Activated naive CD4-positive, alpha-beta T cell treated with anti-CD3 and anti-CD28 coated beads, Interleukin-2, amount 50 U/mL, for 24 hours (primary cell): ENCODE results near the gene SMC6.

Source experiments
- H3K27ac Mint-ChIP-seq: one replicate; pipeline ENCODE4 v1.8.0; 2021; ENCODE audit warnings: mild to moderate bottlenecking, mixed read lengths
- H3K27me3 Mint-ChIP-seq: one replicate; pipeline ENCODE4 v1.8.0; 2021; ENCODE audit warnings: mixed read lengths
- H3K36me3 Mint-ChIP-seq: one replicate; pipeline ENCODE4 v1.8.0; 2021; ENCODE audit warnings: mixed read lengths
- H3K4me1 Mint-ChIP-seq: one replicate; pipeline ENCODE4 v1.8.0; 2021; ENCODE audit warnings: mixed read lengths
- H3K4me3 Mint-ChIP-seq: one replicate; pipeline ENCODE4 v1.8.0; 2021; ENCODE audit warnings: mild to moderate bottlenecking, mixed read lengths
- H3K9me3 Mint-ChIP-seq: one replicate; pipeline ENCODE4 v1.8.0; 2021; ENCODE audit warnings: mixed read lengths

Gene SMC6

GRCh38 chr2:17628349-17629261 lies 125.0 kb downstream of the SMC6 start:
- no peaks in the 10 kb centered on the region for H3K9me3 Mint-ChIP-seq
- no peak overlapping the region for H3K4me3 Mint-ChIP-seq
- H3K27me3 Mint-ChIP-seq: no peaks in the 10 kb centered on the region
- H3K27ac Mint-ChIP-seq: no peak overlapping the region
- no peaks in the 10 kb centered on the region for H3K4me1 Mint-ChIP-seq
- H3K36me3 Mint-ChIP-seq: no peaks in the 10 kb centered on the region

DNA sequence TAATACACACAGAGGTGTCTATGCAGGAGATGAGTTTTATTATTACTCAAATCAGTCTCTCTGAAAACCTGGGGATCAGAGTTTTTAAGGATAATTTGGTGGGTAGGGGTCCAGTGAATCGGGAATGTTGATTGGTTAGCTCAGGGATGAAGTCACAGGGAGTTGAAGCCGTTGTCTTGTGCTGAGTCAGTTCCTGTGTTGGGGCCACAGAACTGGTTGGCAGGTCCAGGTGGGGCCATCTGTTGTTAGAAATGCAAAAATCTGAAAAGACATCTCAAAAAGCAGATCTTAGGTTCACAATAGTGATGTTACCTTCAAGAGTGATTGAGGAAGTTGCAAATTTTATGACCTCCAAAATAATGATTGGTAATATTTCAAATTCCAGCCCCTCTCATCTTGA lies 126.2 kb downstream of the SMC6 start:
- no peak overlapping the region for H3K4me3 Mint-ChIP-seq
- no peaks in the 10 kb centered on the region for H3K27me3 Mint-ChIP-seq
- no peaks in the 10 kb centered on the region for H3K36me3 Mint-ChIP-seq
- no peaks in the 10 kb centered on the region for H3K9me3 Mint-ChIP-seq
- H3K4me1 Mint-ChIP-seq: no peaks in the 10 kb centered on the region
- H3K27ac Mint-ChIP-seq: no peak overlapping the region

GRCh38 chr2:17626986-17627385 lies 126.6 kb downstream of the SMC6 start:
- Mint-ChIP-seq H3K36me3 (no peaks in the 10 kb centered on the region), H3K9me3 (no peaks in the 10 kb centered on the region), H3K4me3 (no peak overlapping the region), H3K27ac (no peak overlapping the region), H3K4me1 (no peaks in the 10 kb centered on the region), H3K27me3 (no peaks in the 10 kb centered on the region)

- Mint-ChIP-seq H3K4me1 (no peaks in the 10 kb centered on the region), H3K36me3 (no peaks in the 10 kb centered on the region), H3K4me3 (no peak overlapping the region), H3K9me3 (no peaks in the 10 kb centered on the region), H3K27me3 (peaks cover 7% of the 10 kb centered on the region), H3K27ac (no peak overlapping the region)
Observed at GRCh38 chr2:17625446-17625845, 128.2 kb downstream of the SMC6 start.

DNA sequence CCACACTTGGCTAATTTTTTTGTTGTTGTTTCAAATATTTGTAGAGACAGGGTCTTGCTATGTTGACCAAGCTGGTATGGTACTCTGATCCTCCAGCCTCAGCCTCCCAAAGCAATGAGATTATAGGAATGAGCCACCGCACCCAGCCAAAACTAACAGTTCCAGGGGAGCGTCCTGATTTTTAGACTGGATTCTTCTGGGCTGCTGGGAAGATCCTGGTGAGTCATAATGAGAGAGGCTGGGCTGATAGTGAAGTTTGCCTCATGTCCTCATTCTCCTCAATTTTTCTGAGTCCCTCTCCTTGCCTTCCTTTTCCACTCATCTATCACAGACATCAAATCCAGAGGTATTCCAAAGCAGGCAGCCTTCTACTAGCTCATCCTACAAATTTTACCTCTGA lies 131.8 kb downstream of the SMC6 start:
- no peaks in the 10 kb centered on the region for H3K4me1 Mint-ChIP-seq
- no peaks in the 10 kb centered on the region for H3K9me3 Mint-ChIP-seq
- H3K36me3 Mint-ChIP-seq: no peaks in the 10 kb centered on the region
- peaks cover 7% of the 10 kb centered on the region for H3K27me3 Mint-ChIP-seq
- no peak overlapping the region for H3K27ac Mint-ChIP-seq
- H3K4me3 Mint-ChIP-seq: no peak overlapping the region

GRCh38 chr2:17620841-17621240 lies 132.8 kb downstream of the SMC6 start:
- Mint-ChIP-seq H3K4me3 (no peak overlapping the region), H3K36me3 (no peaks in the 10 kb centered on the region), H3K4me1 (no peaks in the 10 kb centered on the region), H3K27ac (no peak overlapping the region), H3K27me3 (peaks cover 7% of the 10 kb centered on the region), H3K9me3 (no peaks in the 10 kb centered on the region)

DNA sequence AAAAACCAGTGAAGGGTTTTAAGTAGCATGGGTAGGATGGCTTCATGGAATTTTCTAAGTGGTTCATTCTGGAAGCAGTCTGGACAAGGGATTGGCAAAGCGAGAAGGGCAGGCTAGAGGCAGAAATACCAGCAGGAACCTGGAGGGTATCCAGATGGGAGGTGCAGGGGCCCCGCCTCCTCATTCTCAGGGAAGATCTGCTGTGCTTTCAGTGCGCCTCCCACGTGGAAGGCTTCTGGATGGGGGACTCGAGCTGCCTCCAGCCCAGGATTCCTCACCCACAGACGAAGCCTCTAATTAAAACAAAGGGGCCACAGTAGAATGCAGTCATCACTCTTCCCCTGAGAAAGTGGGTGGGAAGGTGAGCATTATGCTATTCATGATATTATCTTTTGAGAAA lies 133.3 kb downstream of the SMC6 start:
- no peaks in the 10 kb centered on the region for H3K9me3 Mint-ChIP-seq
- no peak overlapping the region for H3K27ac Mint-ChIP-seq
- no peaks in the 10 kb centered on the region for H3K36me3 Mint-ChIP-seq
- no peaks in the 10 kb centered on the region for H3K4me1 Mint-ChIP-seq
- no peak overlapping the region for H3K4me3 Mint-ChIP-seq
- peaks cover 7% of the 10 kb centered on the region for H3K27me3 Mint-ChIP-seq

- Mint-ChIP-seq H3K4me1 (no peaks in the 10 kb centered on the region), H3K27me3 (peaks cover 9% of the 10 kb centered on the region), H3K36me3 (no peaks in the 10 kb centered on the region), H3K9me3 (no peaks in the 10 kb centered on the region), H3K27ac (no peak overlapping the region), H3K4me3 (no peak overlapping the region)
Observed at GRCh38 chr2:17617955-17618354, 135.7 kb downstream of the SMC6 start.

- no peaks in the 10 kb centered on the region for H3K36me3 Mint-ChIP-seq
- no peaks in the 10 kb centered on the region for H3K9me3 Mint-ChIP-seq
- no peaks in the 10 kb centered on the region for H3K4me1 Mint-ChIP-seq
- H3K27me3 Mint-ChIP-seq: peaks cover 9% of the 10 kb centered on the region
- H3K27ac Mint-ChIP-seq: no peak overlapping the region
- H3K4me3 Mint-ChIP-seq: no peak overlapping the region
Observed at GRCh38 chr2:17617516-17617915, 136.1 kb downstream of the SMC6 start.

DNA sequence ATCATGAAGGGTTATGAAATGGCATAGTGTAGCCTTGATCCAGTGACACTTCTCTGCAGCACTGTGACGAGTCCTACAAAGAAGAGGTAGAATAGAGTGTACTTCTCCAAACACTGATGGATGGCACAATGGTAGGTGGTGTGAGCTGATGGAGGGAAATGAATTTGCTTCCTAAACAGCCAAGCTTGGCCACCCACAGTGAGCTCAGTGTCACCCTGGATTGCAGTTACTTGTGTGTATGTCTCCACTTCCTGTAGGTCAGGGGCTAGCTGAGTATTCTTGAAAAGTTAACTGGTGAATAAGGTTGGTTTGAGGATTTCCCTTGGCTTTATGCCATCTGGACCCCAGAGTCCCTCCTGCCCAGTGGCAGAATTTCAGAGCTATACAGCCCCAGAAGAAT lies 137.2 kb downstream of the SMC6 start:
- H3K4me1 Mint-ChIP-seq: no peaks in the 10 kb centered on the region
- H3K27me3 Mint-ChIP-seq: peaks cover 6% of the 10 kb centered on the region
- no peak overlapping the region for H3K4me3 Mint-ChIP-seq
- H3K9me3 Mint-ChIP-seq: no peaks in the 10 kb centered on the region
- H3K27ac Mint-ChIP-seq: no peak overlapping the region
- no peaks in the 10 kb centered on the region for H3K36me3 Mint-ChIP-seq

- no peak overlapping the region for H3K27ac Mint-ChIP-seq
- no peaks in the 10 kb centered on the region for H3K9me3 Mint-ChIP-seq
- no peaks in the 10 kb centered on the region for H3K36me3 Mint-ChIP-seq
- H3K4me1 Mint-ChIP-seq: no peaks in the 10 kb centered on the region
- no peak overlapping the region for H3K4me3 Mint-ChIP-seq
- peaks cover 4% of the 10 kb centered on the region for H3K27me3 Mint-ChIP-seq
Observed at GRCh38 chr2:17615728-17616351, 137.8 kb downstream of the SMC6 start.

DNA sequence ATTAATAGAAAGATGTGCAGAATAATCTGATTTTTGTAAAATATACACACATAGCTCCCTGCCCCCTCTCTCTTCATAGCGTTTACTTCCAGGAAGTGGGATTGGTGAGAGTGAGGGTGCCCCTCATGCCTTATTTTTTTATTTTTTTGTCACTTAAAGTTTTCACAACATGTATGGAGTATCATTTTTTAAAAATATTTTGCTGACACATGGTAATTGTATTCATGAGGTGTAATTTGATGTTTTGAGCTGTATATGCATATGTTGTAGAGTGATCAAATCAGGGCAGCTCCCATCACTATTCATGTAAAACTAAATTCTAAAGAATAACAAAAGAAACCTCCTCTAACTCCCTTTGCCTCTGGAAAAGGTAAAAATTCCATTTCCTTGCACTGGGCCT lies 138.5 kb downstream of the SMC6 start:
- no peak overlapping the region for H3K27ac Mint-ChIP-seq
- H3K4me3 Mint-ChIP-seq: no peak overlapping the region
- H3K36me3 Mint-ChIP-seq: no peaks in the 10 kb centered on the region
- no peaks in the 10 kb centered on the region for H3K4me1 Mint-ChIP-seq
- no peaks in the 10 kb centered on the region for H3K9me3 Mint-ChIP-seq
- peaks cover 2% of the 10 kb centered on the region for H3K27me3 Mint-ChIP-seq

DNA sequence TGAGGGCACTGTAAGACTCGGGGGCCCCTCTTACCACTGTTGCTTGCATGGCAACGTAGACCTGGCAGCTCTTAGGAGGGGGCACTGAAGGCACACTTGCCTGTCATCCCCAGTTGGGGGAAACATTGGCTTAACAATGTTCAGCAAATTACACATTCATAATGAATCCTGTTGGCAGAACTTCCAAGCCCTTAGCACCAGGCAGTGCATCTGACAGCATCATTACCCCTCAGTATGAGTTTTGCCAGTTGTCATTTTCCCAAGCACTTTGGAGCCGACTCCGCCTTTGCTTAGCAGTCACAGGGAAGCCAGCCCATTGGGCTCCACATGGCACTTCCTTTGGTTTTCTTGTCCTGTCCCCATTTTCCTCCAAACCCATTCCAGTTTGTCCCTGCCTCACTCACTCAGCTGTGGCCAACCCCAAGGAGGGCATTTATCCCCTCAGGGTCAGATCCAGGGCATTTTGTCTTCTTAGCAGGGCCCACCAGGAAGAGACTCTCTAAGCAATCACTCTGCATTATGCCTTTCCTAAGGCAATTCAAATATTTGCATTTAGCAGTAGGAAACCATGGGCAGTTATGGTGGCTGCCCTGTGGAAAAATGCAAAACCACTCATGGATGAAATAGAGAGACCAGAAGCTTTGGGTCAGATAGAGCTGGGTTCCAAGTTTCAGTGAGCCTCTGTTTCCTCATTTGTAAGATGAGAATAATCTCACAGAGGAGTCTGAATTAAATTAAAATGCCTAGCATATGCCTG lies 139.3 kb downstream of the SMC6 start:
- Mint-ChIP-seq H3K9me3 (no peaks in the 10 kb centered on the region), H3K27ac (no peak overlapping the region), H3K36me3 (no peaks in the 10 kb centered on the region), H3K27me3 (peaks cover 2% of the 10 kb centered on the region), H3K4me1 (no peaks in the 10 kb centered on the region), H3K4me3 (no peak overlapping the region)
